ENCODE measurements around the gene FLAD1.
"Not testable (repeated sequence)": the region's sequence is repeated elsewhere in the genome, so short reads cannot be mapped to it uniquely, and the experiment has no call there.

The FLAD1 gene

GRCh38 chr1:154992721-154993571 is 9.8 kb downstream of the FLAD1 start:
- no peak for DNase-seq

- no peak for DNase-seq
Measured at GRCh38 chr1:154993572-154994268, 10.6 kb downstream of the FLAD1 start, which contains the start of gene LENEP. Gene LENEP, plus strand, starts transcription at chr1:154993586. Its CDS starts 22 bp downstream, at chr1:154993608.

GRCh38 chr1:154994269-154994587 is 11.1 kb downstream of the FLAD1 start:
- DNase-seq = no peak

GRCh38 chr1:154994591-154994990 is 11.4 kb downstream of the FLAD1 start:
- no peak for DNase-seq

GRCh38 chr1:154995301-154995983 is 12.3 kb downstream of the FLAD1 start:
- not testable (repeated sequence) for DNase-seq

GRCh38 chr1:154996966-154997701 is 14.0 kb downstream of the FLAD1 start:
- DNase-seq = no peak

- no peak for DNase-seq
Measured at GRCh38 chr1:154998201-154998780, 15.1 kb downstream of the FLAD1 start.

GRCh38 chr1:154998818-154999570 is 15.8 kb downstream of the FLAD1 start:
- no peak for DNase-seq

GRCh38 chr1:154999571-155000410 is 16.6 kb downstream of the FLAD1 start:
- no peak for DNase-seq

GRCh38 chr1:155000411-155000725 is 17.2 kb downstream of the FLAD1 start:
- no peak for DNase-seq

GRCh38 chr1:155000726-155001424 is 17.7 kb downstream of the FLAD1 start:
- peak; percentile 70 for DNase-seq

- no peak for DNase-seq
Measured at GRCh38 chr1:155001425-155001674, 18.2 kb downstream of the FLAD1 start.

GRCh38 chr1:155001675-155002463 is 18.7 kb downstream of the FLAD1 start:
- DNase-seq = peak; percentile 94

GRCh38 chr1:155002464-155003226 is 19.5 kb downstream of the FLAD1 start, which contains the start of gene ZBTB7B:
Gene ZBTB7B, plus strand, starts transcription at chr1:155002802. Its CDS starts 11,859 bp downstream, at chr1:155014661.
- no peak for DNase-seq

GRCh38 chr1:155003227-155003765 is 20.2 kb downstream of the FLAD1 start:
- no peak for DNase-seq

- DNase-seq = no peak
Measured at GRCh38 chr1:155003766-155004351, 20.7 kb downstream of the FLAD1 start.

GRCh38 chr1:155004352-155005075 is 21.4 kb downstream of the FLAD1 start:
- no peak for DNase-seq

Measured in GOT3 (cell line).